ENCODE data around the gene DGKG.

DGKG gene

DNA sequence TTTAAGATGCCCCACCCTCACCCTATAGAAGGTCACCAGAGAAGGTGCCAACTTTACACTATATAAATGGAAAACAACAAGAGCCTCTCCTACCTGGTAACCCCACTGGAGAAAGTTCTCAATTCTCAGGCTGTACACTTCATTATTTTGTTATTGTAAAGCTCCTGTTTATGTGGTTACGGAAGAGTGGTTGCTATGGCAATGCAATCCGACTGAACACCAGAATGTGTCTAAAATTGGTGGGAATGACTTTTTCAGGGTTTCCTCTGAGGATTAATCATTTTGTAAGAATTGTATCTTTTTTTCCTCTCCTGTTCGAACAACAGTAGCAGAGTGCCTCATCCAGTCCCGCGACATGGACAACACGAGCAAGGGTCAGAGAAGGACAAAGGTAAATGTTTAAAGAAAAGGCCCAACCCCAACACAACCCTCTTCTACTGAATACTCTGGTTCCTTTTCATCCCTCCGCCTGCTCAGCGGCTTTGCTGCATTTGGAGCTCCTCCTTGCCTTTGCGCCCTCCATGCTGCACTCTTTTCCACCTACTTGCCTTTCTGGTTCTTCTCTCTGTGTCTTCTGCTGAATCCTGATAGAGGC, 45.3 kb downstream of the DGKG start:
- DNase-seq = no peak

GRCh38 chr3:186315581-186316354, 46.3 kb downstream of the DGKG start:
- no peak for DNase-seq

- no peak for DNase-seq
Measured at GRCh38 chr3:186314896-186315295, 47.1 kb downstream of the DGKG start.

- no peak for DNase-seq
Measured at GRCh38 chr3:186311441-186311840, 50.6 kb downstream of the DGKG start.

GRCh38 chr3:186308549-186308948, 53.5 kb downstream of the DGKG start:
- DNase-seq = no peak

DNA sequence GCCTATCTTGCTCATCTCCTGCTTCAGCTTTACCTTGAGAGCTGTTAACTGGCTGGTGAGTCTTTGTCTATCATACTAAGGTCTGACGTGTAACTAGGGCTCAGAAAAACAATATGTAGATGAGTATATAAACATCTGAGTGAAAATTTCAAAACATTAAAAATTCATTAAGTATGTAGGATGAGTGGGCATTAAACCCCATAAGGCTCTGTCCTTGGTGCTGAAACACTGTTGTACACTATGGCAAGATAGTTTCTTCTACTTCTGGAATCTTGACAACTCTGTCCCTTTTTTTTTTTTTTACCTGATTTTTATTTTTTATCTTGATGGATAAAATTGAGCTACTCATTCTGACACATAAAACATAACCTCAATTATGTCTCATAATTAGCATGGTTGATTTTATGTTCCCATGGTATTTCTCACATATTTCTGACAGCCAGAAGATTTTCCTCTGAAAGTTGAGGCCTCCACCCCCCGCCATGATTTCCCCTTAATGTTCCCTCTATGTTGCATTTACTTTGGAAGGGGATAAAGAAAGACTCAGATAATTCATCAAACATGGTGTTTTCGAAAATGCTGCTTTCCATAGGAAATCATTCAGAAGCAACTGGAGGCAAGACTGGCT, 54.3 kb downstream of the DGKG start:
- DNase-seq = no peak

- no peak for DNase-seq
Measured at GRCh38 chr3:186305286-186305685, 56.7 kb downstream of the DGKG start.

GRCh38 chr3:186303965-186304364, 58.1 kb downstream of the DGKG start:
- no peak for DNase-seq

- DNase-seq = no peak
Measured at GRCh38 chr3:186299327-186299726, 62.7 kb downstream of the DGKG start.

DNA sequence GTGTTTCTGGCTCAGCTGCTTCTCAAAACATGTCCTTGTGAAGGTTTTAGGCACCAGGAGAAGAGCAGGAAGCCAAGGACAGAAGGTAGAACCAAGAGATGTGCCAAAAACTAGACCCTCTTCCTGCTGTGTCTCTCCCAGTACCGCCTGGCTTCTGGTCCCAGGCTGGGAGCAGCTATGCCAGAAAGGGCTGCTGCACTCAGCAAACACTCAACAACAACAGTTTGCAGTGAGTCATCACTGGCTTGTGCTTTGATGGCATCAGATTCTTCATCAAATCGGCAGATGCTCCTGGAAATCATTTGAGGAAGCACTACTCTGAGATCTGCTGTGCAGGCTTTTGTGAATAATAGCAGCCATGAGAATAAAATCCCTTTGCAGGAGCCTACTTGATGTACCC, 63.2 kb downstream of the DGKG start:
- peak; percentile 25 for DNase-seq

DNA sequence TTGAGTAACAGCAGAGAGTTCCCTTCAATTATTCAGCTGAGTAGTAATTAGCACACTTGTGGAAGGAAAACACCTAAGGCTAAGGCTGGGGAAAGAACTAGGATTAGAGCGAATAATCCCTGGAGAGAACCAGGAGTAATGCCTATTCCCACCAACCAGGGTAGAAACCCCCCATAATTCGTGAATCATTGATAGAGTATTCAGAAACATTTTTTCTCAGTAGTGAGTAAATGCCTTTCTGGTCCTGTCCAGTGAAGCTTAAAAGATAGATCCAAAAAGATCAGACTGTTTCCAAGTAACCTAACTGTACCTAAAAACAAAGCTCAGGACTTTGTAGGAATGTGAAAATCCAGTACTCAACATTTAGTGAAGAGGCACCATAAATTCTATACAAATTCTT, 71.2 kb downstream of the DGKG start:
- DNase-seq = no peak

- DNase-seq = no peak
Measured at GRCh38 chr3:186287711-186288110, 74.3 kb downstream of the DGKG start.

- no peak for DNase-seq
Measured at GRCh38 chr3:186286114-186286513, 75.9 kb downstream of the DGKG start.

GRCh38 chr3:186284661-186285060, 77.4 kb downstream of the DGKG start:
- no peak for DNase-seq

GRCh38 chr3:186284349-186284652, 77.7 kb downstream of the DGKG start:
- no peak for DNase-seq

DNA sequence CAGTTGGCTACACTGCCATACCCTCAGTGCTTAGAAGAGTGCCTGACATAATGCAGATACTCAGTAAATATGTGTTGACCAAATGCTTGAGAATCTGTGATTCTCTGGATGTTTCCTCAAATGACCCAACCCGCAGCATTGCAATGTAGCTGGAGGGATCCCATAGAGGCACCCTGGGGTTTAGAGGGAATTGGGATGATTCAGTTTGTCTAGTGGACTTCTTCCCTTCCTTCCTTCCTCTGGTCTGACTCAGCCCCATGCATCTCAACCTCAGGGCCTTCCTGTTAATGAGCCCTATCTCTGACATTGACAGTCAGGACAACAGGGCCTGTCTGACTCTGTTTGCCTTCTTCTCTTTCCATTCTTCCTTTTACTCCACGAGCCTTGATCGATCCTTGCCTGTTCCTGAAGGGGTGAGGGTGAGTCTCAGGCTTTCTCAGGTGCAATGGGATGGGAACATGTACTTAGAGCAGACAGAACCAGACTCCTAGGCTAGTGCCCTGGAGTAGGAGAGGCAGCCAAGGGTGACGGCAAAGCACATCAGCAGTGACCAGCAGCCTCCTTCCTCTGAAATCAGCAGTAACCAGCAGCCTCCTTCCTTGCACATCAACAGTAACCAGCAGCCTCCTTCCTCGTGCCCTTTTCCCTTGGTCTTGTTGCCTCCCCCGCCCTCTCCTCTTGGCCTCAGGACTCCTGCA, 78.2 kb downstream of the DGKG start:
- no peak for DNase-seq

- DNase-seq = no peak
Measured at GRCh38 chr3:186283096-186283495, 78.9 kb downstream of the DGKG start.

- DNase-seq = no peak
Measured at GRCh38 chr3:186281176-186281575, 80.9 kb downstream of the DGKG start.

- no peak for DNase-seq
Measured at GRCh38 chr3:186280737-186281136, 81.3 kb downstream of the DGKG start.

DNA sequence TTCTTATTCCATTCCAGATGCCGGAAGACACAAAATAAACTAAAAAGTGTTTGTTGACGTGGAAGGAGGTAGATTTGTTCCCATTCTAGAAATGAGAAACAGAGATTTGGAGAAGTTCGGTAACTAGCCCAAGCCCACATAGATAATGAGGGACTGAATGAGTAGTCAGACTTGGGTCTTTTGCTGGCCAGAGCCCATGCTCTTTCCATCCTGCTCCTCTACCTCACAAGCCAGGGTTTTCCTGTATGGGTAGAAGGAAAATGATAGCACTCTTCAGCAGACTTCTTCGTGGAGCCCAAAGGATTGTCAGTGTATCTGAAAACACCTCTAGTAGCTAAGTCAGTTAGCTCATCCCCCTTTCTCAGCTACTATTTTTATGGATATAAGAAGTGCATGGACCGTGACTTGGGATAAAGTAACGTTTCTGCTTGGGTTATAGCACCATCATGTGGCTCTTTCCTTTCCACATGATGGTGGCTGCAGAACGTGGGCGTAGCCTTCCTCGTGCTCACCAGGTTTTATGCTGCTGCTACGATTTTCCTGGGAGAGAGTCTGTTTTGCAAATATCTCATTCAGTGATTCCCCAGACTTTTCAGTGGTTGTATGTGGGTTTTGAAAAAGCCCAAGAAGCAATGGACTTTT, 84.6 kb downstream of the DGKG start:
- no peak for DNase-seq

DNA sequence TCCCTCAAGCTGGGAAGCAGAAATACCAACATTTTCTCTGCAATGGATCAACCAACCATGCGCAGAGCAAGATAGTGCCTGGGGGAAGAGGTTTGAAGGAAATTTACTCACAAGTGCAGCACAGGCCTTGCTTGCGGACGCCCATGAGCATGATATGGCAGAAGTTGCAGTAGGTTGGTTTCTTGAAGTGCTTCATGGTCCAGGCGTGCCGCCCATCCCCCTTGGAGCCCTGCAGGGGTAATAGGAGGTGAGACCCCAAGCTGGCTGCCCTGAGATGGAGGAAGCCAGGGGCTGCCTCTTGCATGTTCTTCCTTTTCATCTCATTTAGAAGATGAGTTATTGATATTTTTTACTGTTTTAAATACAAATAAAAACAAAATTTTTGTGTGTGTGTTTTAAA, 86.6 kb downstream of the DGKG start:
- no peak for DNase-seq

DNA sequence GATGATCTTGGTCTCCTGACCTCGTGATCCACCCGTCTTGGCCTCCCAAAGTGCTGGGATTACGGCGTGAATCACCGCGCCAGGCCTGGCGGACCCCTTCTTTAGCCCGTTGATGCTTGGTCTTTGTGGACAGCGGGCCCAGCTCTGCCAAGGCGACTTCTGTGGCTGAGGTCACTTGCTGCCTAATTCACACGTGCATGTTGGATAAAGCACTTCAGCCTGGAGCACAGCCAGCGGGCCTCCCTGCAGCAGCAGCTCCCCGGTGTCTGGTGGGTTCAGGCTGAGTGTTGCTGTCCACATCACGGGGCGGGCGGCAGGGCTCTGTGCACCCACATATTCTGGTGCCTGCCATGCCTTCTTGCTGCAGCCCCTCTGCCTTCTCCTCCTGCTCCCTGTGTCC, 88.4 kb downstream of the DGKG start:
- no peak for DNase-seq

DNA sequence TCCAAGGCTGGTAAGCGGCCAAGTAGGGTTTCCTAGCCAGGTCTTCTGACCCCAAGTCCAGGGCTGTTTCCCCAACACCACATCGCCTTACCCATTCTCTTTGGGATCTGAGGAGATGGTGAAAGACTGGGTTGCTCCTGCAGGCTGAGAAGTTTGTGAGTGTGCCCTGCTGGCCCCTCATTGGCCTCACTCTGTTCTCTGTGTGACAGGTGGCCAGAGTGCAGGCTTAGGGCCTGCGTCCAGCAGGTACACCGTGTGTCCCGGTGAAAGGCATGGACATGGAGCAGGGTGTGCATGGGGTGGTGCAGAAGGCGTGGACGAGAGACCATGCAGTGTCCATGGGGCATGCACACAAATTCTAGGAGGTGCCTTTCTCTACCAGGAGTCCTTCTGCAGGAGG, 91.3 kb downstream of the DGKG start:
- no peak for DNase-seq

All from DMS 273 treated with DMSO at 0.1 percent for 48 hours (cell line).